Astrocyte (in vitro differentiated cells and primary cell): ENCODE results near the gene KRT6C. TPM values are rescaled to one million over a fixed set of nuclear protein-coding genes. Genes with fewer than 3 reads are reported as not detected.
A peak's percentile ranks its signal among the peaks of the same experiment; 100 is the strongest.

Experiments used
- DNase-seq: peaks from one replicate; pipeline ENCODE4 v3.0.0-alpha.2; 2010; ENCODE audit warnings: low read depth
- FAIRE-seq: peaks from 2 replicates; lab custom pipeline; 2011; peaks lifted over from hg19 to GRCh38; lab: Jason Lieb, UNC
- H2AFZ ChIP-seq: 2 replicates; pipeline ENCODE4 v1.6.0; 2012; ENCODE audit warnings: low read depth, low read length, inconsistent platforms
- H3K27ac ChIP-seq: 2 replicates; pipeline ENCODE4 v1.5.1; 2011; ENCODE audit warnings: low read depth, low read length, inconsistent platforms
- H3K27me3 ChIP-seq: 2 replicates; pipeline ENCODE4 v1.6.0; 2011; ENCODE audit warnings: low read length, inconsistent platforms; ENCODE audit not compliant: insufficient read depth
- H3K36me3 ChIP-seq: 2 replicates; pipeline ENCODE4 v1.5.1; 2011; ENCODE audit warnings: low read length, inconsistent platforms; ENCODE audit not compliant: insufficient read depth
- H3K4me1 ChIP-seq: 2 replicates; pipeline ENCODE4 v1.5.1; 2011; ENCODE audit warnings: low read length, inconsistent platforms; ENCODE audit not compliant: insufficient read depth
- H3K4me2 ChIP-seq: 2 replicates; pipeline ENCODE4 v1.6.0; 2012; ENCODE audit warnings: low read length, inconsistent platforms
- H3K4me3 ChIP-seq: 2 replicates; pipeline ENCODE4 v1.5.1; 2011; ENCODE audit warnings: low read depth, mild to moderate bottlenecking, low read length, inconsistent platforms; ENCODE audit not compliant: insufficient read depth
- H3K79me2 ChIP-seq: 2 replicates; pipeline ENCODE4 v1.6.0; 2012; ENCODE audit warnings: mild to moderate bottlenecking, low read length, inconsistent platforms; ENCODE audit not compliant: insufficient read depth
- H3K9ac ChIP-seq: 2 replicates; pipeline ENCODE4 v1.6.0; 2012; ENCODE audit warnings: mild to moderate bottlenecking, low read length, inconsistent platforms
- H3K9me3 ChIP-seq: 2 replicates; pipeline ENCODE4 v1.5.1; 2012; ENCODE audit warnings: low read depth, mild to moderate bottlenecking, low read length, inconsistent platforms; ENCODE audit not compliant: insufficient read depth
- H4K20me1 ChIP-seq: 2 replicates; pipeline ENCODE4 v1.6.0; 2012; ENCODE audit warnings: low read length, inconsistent platforms; ENCODE audit not compliant: insufficient read depth
- H3K27ac Mint-ChIP-seq: one replicate; pipeline ENCODE4 v1.8.0; 2021; ENCODE audit warnings: mild to moderate bottlenecking, mixed read lengths; ENCODE audit not compliant: unreplicated experiment
- H3K27me3 Mint-ChIP-seq: one replicate; pipeline ENCODE4 v1.8.0; 2021; ENCODE audit warnings: low read depth, mixed read lengths; ENCODE audit not compliant: unreplicated experiment
- H3K36me3 Mint-ChIP-seq: one replicate; pipeline ENCODE4 v1.8.0; 2021; ENCODE audit warnings: low read depth, mixed read lengths; ENCODE audit not compliant: unreplicated experiment
- H3K4me1 Mint-ChIP-seq: one replicate; pipeline ENCODE4 v1.8.0; 2021; ENCODE audit warnings: low read depth, mixed read lengths; ENCODE audit not compliant: unreplicated experiment
- H3K4me3 Mint-ChIP-seq: one replicate; pipeline ENCODE4 v1.8.0; 2021; ENCODE audit warnings: mild to moderate bottlenecking, moderate library complexity, mixed read lengths; ENCODE audit not compliant: unreplicated experiment
- H3K9me3 Mint-ChIP-seq: one replicate; pipeline ENCODE4 v1.8.0; 2021; ENCODE audit warnings: mild to moderate bottlenecking, mixed read lengths; ENCODE audit not compliant: unreplicated experiment
- CTCF ChIP-seq: IDR thresholded peaks from 2 replicates; pipeline ENCODE4 v1.5.1; 2011; ENCODE audit warnings: low read depth, mild to moderate bottlenecking, inconsistent platforms, low read length, moderate library complexity; ENCODE audit not compliant: insufficient read depth
- EZH2 ChIP-seq: IDR thresholded peaks from 2 replicates; pipeline ENCODE4 v1.6.1; 2012; ENCODE audit warnings: mild to moderate bottlenecking, low read length, inconsistent platforms; ENCODE audit not compliant: insufficient read depth
- total RNA-seq: library from RNA; stranded (reverse); gene quantifications from 2 replicates; pipeline ENCODE4 v1.2.1, GENCODE V29; 2021

KRT6C gene
- total RNA-seq, 1 donor from 2014 or later, result not detected

GRCh38 chr12:52446367-52447045 is 27.1 kb downstream of the KRT6C start:
- H3K9ac ChIP-seq, result no peak overlapping the region
- H3K4me3 Mint-ChIP-seq, result no peak overlapping the region
- H3K4me1 ChIP-seq, result peaks cover 23% of the 10 kb centered on the region
- TF ChIP-seq EZH2 (no peak), CTCF (no peak)
- H2AFZ ChIP-seq, result no peak overlapping the region
- H4K20me1 ChIP-seq, result no peaks in the 10 kb centered on the region
- no peak overlapping the region for H3K27ac ChIP-seq
- FAIRE-seq, result no peak
- no peak overlapping the region for H3K4me3 ChIP-seq
- peaks cover 3% of the 10 kb centered on the region for H3K27me3 ChIP-seq
- H3K27me3 Mint-ChIP-seq, result peaks cover 24% of the 10 kb centered on the region
- no peaks in the 10 kb centered on the region for H3K9me3 Mint-ChIP-seq
- peak; percentile 18 for DNase-seq
- H3K9me3 ChIP-seq, result no peaks in the 10 kb centered on the region
- H3K79me2 ChIP-seq, result no peaks in the 10 kb centered on the region
- H3K4me1 Mint-ChIP-seq, result peaks cover 25% of the 10 kb centered on the region
- no peak overlapping the region for H3K27ac Mint-ChIP-seq
- H3K36me3 ChIP-seq, result no peaks in the 10 kb centered on the region
- no peaks in the 10 kb centered on the region for H3K36me3 Mint-ChIP-seq
- H3K4me2 ChIP-seq, result no peak overlapping the region

GRCh38 chr12:52445876-52446275 is 27.7 kb downstream of the KRT6C start:
- Histone ChIP-seq H3K27ac (no peak overlapping the region), H3K4me1 (peaks cover 29% of the 10 kb centered on the region), H3K4me3 (no peak overlapping the region), H3K9me3 (no peaks in the 10 kb centered on the region), H4K20me1 (no peaks in the 10 kb centered on the region), H3K36me3 (no peaks in the 10 kb centered on the region), H3K9ac (no peak overlapping the region), H3K79me2 (no peaks in the 10 kb centered on the region), H3K4me2 (no peak overlapping the region), H3K27me3 (peaks cover 3% of the 10 kb centered on the region), H2AFZ (no peak overlapping the region)
- no peak overlapping the region for H3K27ac Mint-ChIP-seq
- DNase-seq (no peak), FAIRE-seq (no peak)
- H3K36me3 Mint-ChIP-seq, result no peaks in the 10 kb centered on the region
- H3K9me3 Mint-ChIP-seq, result no peaks in the 10 kb centered on the region
- H3K4me3 Mint-ChIP-seq, result no peak overlapping the region
- TF ChIP-seq EZH2 (no peak), CTCF (no peak)
- H3K27me3 Mint-ChIP-seq, result peaks cover 24% of the 10 kb centered on the region
- H3K4me1 Mint-ChIP-seq, result peaks cover 31% of the 10 kb centered on the region
